WTC11 (cell line): Measurements from ENCODE around the gene SF3B1. TPM values are rescaled to one million over a fixed set of nuclear protein-coding genes. Genes with fewer than 3 reads are reported as not detected.

Experiments
- ATAC-seq: fragments of 200-7000 bp; cut with Tn5 transposase; 2 replicates; pipeline ENCODE4 v1.10.0; 2021; ENCODE audit warnings: mild to moderate bottlenecking, moderate library complexity
- CTCF ChIA-PET: fragments of 300-600 bp; sonication (Branson Sonifier 250); formaldehyde crosslinking; loops from one replicate; lab custom pipeline; 2021; ENCODE audit warnings: antibody characterized with exemption; lab: Charles Lee
- POLR2A ChIA-PET: fragments of 350-600 bp; sonication (Branson Sonifier 250); formaldehyde crosslinking; loops from one replicate; lab custom pipeline; 2021; ENCODE audit warnings: antibody characterized with exemption; lab: Charles Lee
- DNase-seq: peaks from one replicate; pipeline ENCODE4 v3.0.0; 2021; ENCODE audit warnings: low spot score
- H3K27ac Mint-ChIP-seq: 2 replicates; pipeline ENCODE4 v1.8.0; 2021; ENCODE audit warnings: mixed read lengths
- H3K27me3 Mint-ChIP-seq: 2 replicates; pipeline ENCODE4 v1.8.0; 2021; ENCODE audit warnings: low read depth, mild to moderate bottlenecking, moderate library complexity, mixed read lengths
- H3K36me3 Mint-ChIP-seq: 2 replicates; pipeline ENCODE4 v1.8.0; 2021; ENCODE audit warnings: mixed read lengths
- H3K4me1 Mint-ChIP-seq: 2 replicates; pipeline ENCODE4 v1.8.0; 2022; ENCODE audit warnings: mixed read lengths
- H3K4me3 Mint-ChIP-seq: 2 replicates; pipeline ENCODE4 v1.8.0; 2021; ENCODE audit warnings: mild to moderate bottlenecking, moderate library complexity, mixed read lengths
- H3K9me3 Mint-ChIP-seq: 2 replicates; pipeline ENCODE4 v1.8.0; 2021; ENCODE audit warnings: mixed read lengths
- ARID4B ChIP-seq: sonication (generic); formaldehyde crosslinking; IDR thresholded peaks from 2 replicates; pipeline ENCODE4 v1.8.0; 2023; ENCODE audit warnings: missing genetic modification reagents, mild to moderate bottlenecking, borderline replicate concordance
- ATF1 ChIP-seq: sonication (generic); formaldehyde crosslinking; IDR thresholded peaks from 2 replicates; pipeline ENCODE4 v1.8.1; 2023; ENCODE audit warnings: mild to moderate bottlenecking, moderate library complexity, missing genetic modification reagents
- ATF3 ChIP-seq: sonication (generic); formaldehyde crosslinking; conservative IDR thresholded peaks from 2 replicates; pipeline ENCODE4 v1.8.1; 2022; ENCODE audit warnings: mild to moderate bottlenecking, missing genetic modification reagents
- EMX1 ChIP-seq: fragments of 250-450 bp; sonication (Bioruptor Pico); IDR thresholded peaks from 2 replicates; pipeline ENCODE4 v1.8.0; 2021; ENCODE audit warnings: mild to moderate bottlenecking
- ERG ChIP-seq: fragments of 250-450 bp; sonication (Bioruptor Pico); IDR thresholded peaks from 2 replicates; pipeline ENCODE4 v1.8.0; 2021; ENCODE audit warnings: mild to moderate bottlenecking
- FOXK1 ChIP-seq: sonication (generic); formaldehyde crosslinking; IDR thresholded peaks from 2 replicates; pipeline ENCODE4 v1.8.0; 2022; ENCODE audit warnings: mild to moderate bottlenecking, moderate library complexity, missing genetic modification reagents
- FOXP4 ChIP-seq: sonication (generic); formaldehyde crosslinking; IDR thresholded peaks from 2 replicates; pipeline ENCODE4 v1.8.0; 2022; ENCODE audit warnings: mild to moderate bottlenecking, missing genetic modification reagents
- HMGA2 ChIP-seq: fragments of 250-450 bp; sonication (Bioruptor Pico); IDR thresholded peaks from 2 replicates; pipeline ENCODE4 v1.4.0; 2021; ENCODE audit warnings: mild to moderate bottlenecking, moderate library complexity
- JUN ChIP-seq: sonication (generic); formaldehyde crosslinking; IDR thresholded peaks from 2 replicates; pipeline ENCODE4 v1.8.0; 2023; ENCODE audit warnings: mild to moderate bottlenecking, missing genetic modification reagents
- MLX ChIP-seq: sonication (generic); formaldehyde crosslinking; IDR thresholded peaks from 2 replicates; pipeline ENCODE4 v1.8.1; 2023; ENCODE audit warnings: mild to moderate bottlenecking, missing genetic modification reagents, moderate library complexity
- NR3C1 ChIP-seq: sonication (generic); formaldehyde crosslinking; conservative IDR thresholded peaks from 2 replicates; pipeline ENCODE4 v1.8.1; 2023; ENCODE audit warnings: low read depth, mild to moderate bottlenecking, missing genetic modification reagents
- TEAD1 ChIP-seq: sonication (generic); formaldehyde crosslinking; IDR thresholded peaks from 2 replicates; pipeline ENCODE4 v1.8.0; 2022; ENCODE audit warnings: mild to moderate bottlenecking, missing genetic modification reagents
- USF1 ChIP-seq: sonication (generic); formaldehyde crosslinking; IDR thresholded peaks from 2 replicates; pipeline ENCODE4 v1.8.0; 2022; ENCODE audit warnings: mild to moderate bottlenecking, missing genetic modification reagents
- USF2 ChIP-seq: sonication (generic); formaldehyde crosslinking; IDR thresholded peaks from 2 replicates; pipeline ENCODE4 v1.8.1; 2023; ENCODE audit warnings: mild to moderate bottlenecking, missing genetic modification reagents, moderate library complexity
- ZNF121 ChIP-seq: sonication (generic); formaldehyde crosslinking; IDR thresholded peaks from 2 replicates; pipeline ENCODE4 v1.8.0; 2023; ENCODE audit warnings: missing genetic modification reagents
- ZNF423 ChIP-seq: fragments of 250-450 bp; sonication (Bioruptor Pico); IDR thresholded peaks from 2 replicates; pipeline ENCODE4 v2.1.2; 2022; ENCODE audit warnings: mild to moderate bottlenecking, moderate library complexity
- total RNA-seq: library from RNA; stranded (reverse); gene quantifications from 3 replicates; pipeline ENCODE4 v1.2.3, GENCODE V29; 2021

The SF3B1 gene
- total RNA-seq, 1 experiment from 2014 or later, result 321 TPM

- no peak; the same call in 1 of the 2 replicates for TF ChIP-seq HMGA2 (CRISPR knock-in tag)
Measured at GRCh38 chr2:197354169-197354558, 80.7 kb downstream of the SF3B1 start (continued).

- Mint-ChIP-seq H3K9me3 (peaks cover 5% of the 10 kb centered on the region), H3K27me3 (peaks cover 88% of the 10 kb centered on the region), H3K36me3 (no peaks in the 10 kb centered on the region), H3K4me3 (no peak overlapping the region), H3K4me1 (peaks cover 5% of the 10 kb centered on the region; the same call in 1 of the 2 replicates), H3K27ac (no peak overlapping the region)
- no peak for DNase-seq
- CTCF ChIA-PET, result no interaction called here
- TF ChIP-seq TEAD1 (no peak), HMGA2 (CRISPR knock-in tag) (peak; percentile 96)
- POLR2A ChIA-PET, result no interaction called here
- no peak for ATAC-seq
Measured at GRCh38 chr2:197353393-197354168, 81.2 kb downstream of the SF3B1 start.

- H3K9me3 Mint-ChIP-seq, result peaks cover 5% of the 10 kb centered on the region
Measured at GRCh38 chr2:197349699-197350098, 85.1 kb downstream of the SF3B1 start.

More at GRCh38 chr2:197349699-197350098, 85.1 kb downstream of the SF3B1 start:
- ChIA-PET POLR2A (no interaction called here), CTCF (no interaction called here)
- DNase-seq (no peak), ATAC-seq (no peak)
- TF ChIP-seq ATF1 (CRISPR knock-in tag) (no peak), USF2 (no peak), ARID4B (CRISPR knock-in tag) (no peak), JUN (CRISPR knock-in tag) (no peak), FOXK1 (CRISPR knock-in tag) (no peak), ATF3 (no peak), FOXP4 (CRISPR knock-in tag) (no peak), ERG (no peak), NR3C1 (CRISPR knock-in tag) (no peak), ZNF423 (CRISPR knock-in tag) (no peak), USF1 (CRISPR knock-in tag) (no peak), MLX (CRISPR knock-in tag) (no peak), ZNF121 (CRISPR knock-in tag) (no peak), EMX1 (no peak)
- Mint-ChIP-seq H3K4me3 (no peak overlapping the region), H3K4me1 (no peaks in the 10 kb centered on the region), H3K36me3 (no peaks in the 10 kb centered on the region), H3K27me3 (peaks cover 57% of the 10 kb centered on the region), H3K27ac (no peak overlapping the region)
